Prostate gland (tissue), 2 donors: ENCODE data around the gene PPP4C.

Experiments
- CTCF ChIP-seq, 4 experiments: fragments of 200-600 bp in 2 of 4; fragments of 450-650 bp in 2 of 4; sonication (generic) in 2 of 4; IDR thresholded peaks; 1 replicate in 3 of 4; 2 replicates in 1 of 4; pipeline ENCODE4 v1.5.1; 2016 to 2019; ENCODE audit warnings: antibody characterized with exemption in 4 of 4, mild to moderate bottlenecking in 2 of 4, moderate library complexity in 2 of 4
- POLR2A ChIP-seq: fragments of 450-650 bp; IDR thresholded peaks from one replicate; pipeline ENCODE4 v1.6.1; 2016; ENCODE audit warnings: antibody characterized with exemption, mild to moderate bottlenecking

- TF ChIP-seq POLR2A (no peak), CTCF (IDR thresholded peaks at IDR 0.05) (no peak)
These were observed 19.6 kb downstream of the PPP4C start for GRCh38 chr16:30095166-30096078.
